PC-9 (cell line): ENCODE results near the gene ARHGAP44.

Experiments used
- CTCF ChIP-seq: fragments of 200-600 bp; sonication (generic); conservative IDR thresholded peaks from 2 replicates; pipeline ENCODE4 v1.6.1; 2017; ENCODE audit warnings: mixed run types, antibody characterized with exemption, mild to moderate bottlenecking, moderate library complexity
- EZH2 ChIP-seq: fragments of 200-600 bp; sonication (generic); IDR thresholded peaks from 2 replicates; pipeline ENCODE4 v1.8.0; 2017; ENCODE audit warnings: antibody characterized with exemption, low read depth

- TF ChIP-seq CTCF (no peak), EZH2 (no peak)
These were observed 26.4 kb downstream of the ARHGAP44 start for GRCh38 chr17:12815642-12816141.
